ENCODE data around the gene AAK1.

- TF ChIP-seq, protein P1, sequence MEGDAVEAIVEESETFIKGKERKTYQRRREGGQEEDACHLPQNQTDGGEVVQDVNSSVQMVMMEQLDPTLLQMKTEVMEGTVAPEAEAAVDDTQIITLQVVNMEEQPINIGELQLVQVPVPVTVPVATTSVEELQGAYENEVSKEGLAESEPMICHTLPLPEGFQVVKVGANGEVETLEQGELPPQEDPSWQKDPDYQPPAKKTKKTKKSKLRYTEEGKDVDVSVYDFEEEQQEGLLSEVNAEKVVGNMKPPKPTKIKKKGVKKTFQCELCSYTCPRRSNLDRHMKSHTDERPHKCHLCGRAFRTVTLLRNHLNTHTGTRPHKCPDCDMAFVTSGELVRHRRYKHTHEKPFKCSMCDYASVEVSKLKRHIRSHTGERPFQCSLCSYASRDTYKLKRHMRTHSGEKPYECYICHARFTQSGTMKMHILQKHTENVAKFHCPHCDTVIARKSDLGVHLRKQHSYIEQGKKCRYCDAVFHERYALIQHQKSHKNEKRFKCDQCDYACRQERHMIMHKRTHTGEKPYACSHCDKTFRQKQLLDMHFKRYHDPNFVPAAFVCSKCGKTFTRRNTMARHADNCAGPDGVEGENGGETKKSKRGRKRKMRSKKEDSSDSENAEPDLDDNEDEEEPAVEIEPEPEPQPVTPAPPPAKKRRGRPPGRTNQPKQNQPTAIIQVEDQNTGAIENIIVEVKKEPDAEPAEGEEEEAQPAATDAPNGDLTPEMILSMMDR (IDR thresholded peaks at IDR 0.05) = no peak
- TF ChIP-seq EZH2 (IDR thresholded peaks at IDR 0.05) (no peak), EZH2phosphoT487 (IDR thresholded peaks at IDR 0.05) (no peak)
These were observed 180.8 kb downstream of the AAK1 start for GRCh38 chr2:69462780-69463179.

Data from neural progenitor cell (in vitro differentiated cells).